ENCODE data around the gene ZNF282.

The ZNF282 gene

DNA sequence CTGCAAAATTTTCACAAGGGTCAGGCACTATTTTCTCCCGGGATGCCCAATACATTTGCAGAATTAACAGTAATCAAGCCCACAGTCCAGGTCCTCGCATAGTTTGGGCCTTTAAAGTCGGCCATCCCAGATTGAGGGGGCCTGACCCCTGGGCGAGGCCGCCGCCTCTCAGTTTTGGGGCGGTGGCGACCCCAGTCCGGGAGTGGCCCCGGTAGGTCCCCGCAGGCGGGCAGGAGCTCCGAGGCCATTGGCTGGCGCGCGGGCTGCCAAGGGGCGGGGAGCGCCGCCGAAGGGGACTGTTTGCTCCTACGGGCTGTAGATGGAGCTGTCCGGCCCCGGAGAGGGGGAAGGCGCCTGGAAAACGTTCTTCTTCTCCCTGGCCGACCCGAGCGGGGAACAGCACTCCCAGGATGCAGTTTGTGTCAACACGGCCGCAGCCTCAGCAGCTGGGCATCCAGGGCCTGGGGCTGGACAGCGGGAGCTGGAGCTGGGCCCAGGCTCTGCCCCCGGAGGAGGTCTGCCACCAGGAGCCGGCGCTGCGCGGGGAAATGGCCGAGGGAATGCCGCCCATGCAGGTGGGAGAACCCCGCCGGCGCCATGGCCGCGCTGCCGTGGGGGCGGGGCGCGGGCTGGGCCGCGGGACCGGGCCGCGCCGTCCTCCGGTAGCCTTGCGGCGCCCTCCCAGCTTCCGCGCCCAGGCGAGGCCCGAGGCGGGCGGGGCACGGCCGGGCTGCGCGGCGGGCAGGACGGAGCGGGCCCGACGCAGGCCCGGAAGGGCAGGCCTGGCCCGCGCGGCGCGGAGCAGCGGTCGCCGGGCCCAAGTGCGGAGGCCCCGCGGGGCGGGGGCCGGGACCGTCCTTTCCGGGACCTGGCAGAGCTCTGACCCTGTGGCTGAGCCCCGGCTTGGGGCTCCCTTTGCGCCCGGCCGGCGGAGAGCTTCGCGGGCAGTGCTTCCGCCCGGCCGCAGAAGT, at the start of gene ZNF282:
Gene ZNF282, plus strand, starts transcription at position 367 of the 971 bp plus-strand sequence. Its CDS starts 44 bp downstream, at position 411.
- FAIRE-seq = no peak

DNA sequence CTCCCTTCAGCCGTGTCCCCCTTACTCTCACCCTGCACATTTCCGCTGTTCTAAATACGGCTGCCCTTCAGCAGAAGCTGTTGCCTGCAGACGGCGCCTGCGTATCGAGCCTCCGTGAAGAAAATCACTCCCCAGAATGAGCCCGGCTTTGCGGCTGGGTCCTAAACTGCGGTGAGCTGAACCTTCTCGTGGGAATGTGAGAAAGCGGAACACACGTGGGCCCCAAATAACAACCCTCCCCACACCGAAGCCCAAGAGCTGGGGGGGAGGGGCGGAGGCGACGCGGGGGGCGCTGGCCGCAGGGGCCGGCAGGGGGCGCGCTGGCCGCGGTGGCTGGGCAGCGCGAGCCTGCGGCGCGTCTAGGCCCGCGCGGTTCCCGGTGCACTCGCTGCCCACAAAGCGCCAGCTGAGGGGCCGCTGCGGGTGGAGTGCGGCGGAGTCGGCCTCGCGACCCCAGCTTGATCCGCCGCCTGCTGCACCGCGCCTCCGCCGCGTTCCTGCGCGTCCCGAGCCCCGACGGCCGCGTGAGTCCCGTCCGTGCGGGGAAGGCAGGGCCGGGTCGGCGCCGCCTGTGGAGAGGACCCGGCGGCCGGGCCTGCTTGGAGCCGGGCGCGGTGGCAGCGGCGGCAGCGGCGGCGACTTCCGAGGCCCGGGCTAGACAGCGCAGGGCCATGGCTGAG, 48.1 kb upstream of the ZNF282 start, which contains the start of gene ZNF398:
Gene ZNF398, plus strand, starts transcription at position 382 of the 680 bp plus-strand sequence. Its CDS starts 290 bp downstream, at position 672.
- FAIRE-seq = no peak

DNA sequence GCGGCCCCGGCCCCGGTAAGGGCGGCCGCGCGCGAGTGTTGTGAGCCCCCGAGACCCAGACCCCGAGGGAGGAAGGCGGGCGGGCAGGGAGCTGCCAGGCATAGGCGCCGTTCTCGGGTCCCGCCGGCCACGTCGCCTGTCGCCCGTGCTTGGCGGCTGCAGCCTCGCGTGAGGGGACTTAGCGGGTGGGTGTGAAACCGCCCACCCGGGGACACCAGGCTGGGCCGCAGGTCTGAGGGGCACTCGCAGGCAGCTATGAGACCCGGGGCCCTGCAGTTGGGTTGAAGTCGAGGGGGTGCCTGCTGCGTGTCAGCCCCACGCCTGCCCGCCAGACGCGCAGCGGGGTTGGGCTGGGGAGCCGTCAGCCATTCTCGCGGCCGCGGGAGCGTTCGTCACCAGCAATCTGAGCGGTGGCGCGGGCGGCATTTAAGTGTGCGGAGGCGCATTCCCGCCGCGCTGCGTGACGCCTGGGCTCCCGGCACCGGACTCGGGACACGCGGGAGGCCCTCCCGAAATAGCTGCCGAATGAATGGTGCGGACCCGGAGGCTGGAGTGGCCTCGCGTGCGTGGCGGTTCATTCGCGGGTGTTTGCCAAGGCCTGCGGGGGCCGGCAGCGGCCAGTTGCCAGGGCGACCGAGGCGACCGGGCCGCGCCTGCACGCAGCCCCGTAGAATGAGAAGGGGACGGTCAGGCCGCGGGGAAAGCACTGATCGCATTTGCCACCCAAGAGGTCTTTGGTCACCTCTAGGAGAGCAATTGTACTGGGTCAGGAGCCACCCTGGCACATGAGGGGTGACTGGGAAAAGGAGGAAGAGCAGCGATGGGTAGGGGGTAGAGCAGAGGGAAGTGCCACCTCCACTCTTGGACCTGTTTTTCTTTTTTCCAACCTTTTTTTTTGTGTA, 47.3 kb upstream of the ZNF282 start:
- no peak for FAIRE-seq

DNA sequence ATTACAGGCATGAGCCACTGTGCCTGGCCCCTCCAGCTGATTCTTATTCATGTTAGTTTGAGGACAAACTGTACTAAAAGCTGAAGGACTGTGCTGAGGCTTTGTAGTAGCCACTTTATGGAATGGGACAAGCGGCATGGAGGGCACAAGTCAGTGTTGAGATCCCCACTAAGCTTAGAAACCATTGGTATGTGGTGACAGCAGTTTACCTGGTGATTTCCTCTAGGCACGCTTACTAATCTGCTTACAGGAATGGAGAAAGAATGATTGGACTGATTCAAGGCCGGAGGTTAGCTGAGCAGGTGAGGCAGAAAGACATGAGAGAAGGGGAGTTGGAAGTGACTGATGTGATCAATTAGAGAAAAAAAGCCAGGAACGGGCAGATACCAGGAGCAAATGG, 44.4 kb upstream of the ZNF282 start:
- FAIRE-seq = no peak

DNA sequence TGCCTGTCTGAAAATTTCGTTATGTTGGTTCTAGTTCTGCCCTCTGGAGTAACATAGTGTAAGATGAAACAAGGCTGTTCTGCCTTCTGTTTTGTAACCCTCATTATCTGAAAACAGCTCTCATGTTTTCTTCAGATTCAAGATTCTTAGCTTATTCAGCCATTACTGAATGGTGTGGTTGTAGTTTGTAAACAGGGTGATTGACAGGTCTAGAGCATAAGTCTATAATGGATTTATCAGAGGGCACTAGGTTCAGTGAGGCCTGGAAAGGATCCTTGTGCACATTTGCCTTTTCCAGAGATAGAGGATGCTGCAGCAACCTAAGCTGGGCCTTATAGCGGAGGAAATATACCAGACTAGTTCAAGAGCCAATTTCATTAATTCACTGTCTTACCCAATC, 42.0 kb upstream of the ZNF282 start:
- no peak for FAIRE-seq

DNA sequence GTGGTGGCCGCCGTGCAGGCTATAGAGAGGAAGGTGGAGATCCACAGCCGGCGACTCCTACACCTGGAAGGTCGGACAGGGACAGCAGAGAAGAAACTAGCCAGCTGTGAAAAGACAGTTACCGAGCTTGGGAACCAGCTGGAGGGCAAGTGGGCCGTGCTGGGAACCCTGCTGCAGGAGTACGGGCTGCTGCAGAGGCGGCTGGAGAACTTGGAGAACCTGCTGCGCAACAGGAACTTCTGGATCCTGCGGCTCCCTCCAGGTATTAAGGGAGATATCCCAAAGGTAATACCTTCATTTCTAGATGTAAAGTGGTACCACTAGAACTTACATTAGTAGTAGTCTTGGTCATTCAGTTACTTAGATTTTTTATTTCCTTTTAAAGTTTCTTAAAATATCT, 41.3 kb upstream of the ZNF282 start:
- no peak for FAIRE-seq

DNA sequence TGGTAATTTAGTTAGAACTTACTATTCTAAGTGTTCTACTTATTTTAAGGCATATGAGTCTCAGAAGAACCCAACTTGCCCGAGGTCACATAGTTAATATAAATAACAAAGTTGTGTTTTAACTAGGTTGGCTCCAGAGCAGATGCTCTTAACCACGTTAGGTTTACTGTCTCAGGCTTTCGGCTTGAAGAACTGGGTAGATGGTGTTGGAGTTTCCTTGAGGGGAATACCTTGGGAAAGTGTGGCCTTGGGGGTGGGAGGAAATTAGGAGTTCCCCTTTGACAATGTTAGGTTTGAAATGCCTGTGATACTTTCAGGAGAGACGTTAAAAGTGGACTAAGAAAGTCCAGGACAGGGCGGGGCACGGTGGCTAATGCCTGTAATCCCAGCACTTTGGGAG, 38.4 kb upstream of the ZNF282 start:
- FAIRE-seq = no peak

DNA sequence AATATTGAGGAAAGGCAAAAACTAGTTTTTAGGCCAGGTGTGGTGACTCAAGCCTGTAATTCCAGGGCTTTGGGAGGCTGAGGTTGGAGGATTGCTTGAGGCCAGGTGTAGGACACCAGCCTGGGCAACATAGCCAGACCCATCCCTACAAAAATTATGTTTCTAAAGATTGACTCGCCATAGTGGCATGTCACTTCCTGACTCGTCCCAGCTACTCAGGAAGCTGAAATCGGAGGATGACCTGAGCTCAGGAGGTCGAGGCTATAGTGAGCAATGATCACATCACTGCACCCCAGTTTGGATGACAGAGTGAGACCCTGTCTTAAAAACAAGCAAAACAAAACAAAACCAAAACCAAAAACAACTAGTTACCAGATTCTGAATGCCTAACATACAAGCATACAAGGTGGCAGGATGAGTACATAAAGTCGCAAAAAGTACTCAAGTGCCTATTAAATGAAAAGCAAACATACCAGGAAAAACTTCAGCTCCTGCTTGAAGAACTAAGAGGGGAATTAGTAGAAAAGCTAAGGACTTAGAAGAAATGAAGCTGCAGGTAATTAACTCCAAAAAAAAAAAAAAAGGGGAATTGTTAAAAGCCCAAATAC, 34.0 kb upstream of the ZNF282 start:
- FAIRE-seq = no peak

DNA sequence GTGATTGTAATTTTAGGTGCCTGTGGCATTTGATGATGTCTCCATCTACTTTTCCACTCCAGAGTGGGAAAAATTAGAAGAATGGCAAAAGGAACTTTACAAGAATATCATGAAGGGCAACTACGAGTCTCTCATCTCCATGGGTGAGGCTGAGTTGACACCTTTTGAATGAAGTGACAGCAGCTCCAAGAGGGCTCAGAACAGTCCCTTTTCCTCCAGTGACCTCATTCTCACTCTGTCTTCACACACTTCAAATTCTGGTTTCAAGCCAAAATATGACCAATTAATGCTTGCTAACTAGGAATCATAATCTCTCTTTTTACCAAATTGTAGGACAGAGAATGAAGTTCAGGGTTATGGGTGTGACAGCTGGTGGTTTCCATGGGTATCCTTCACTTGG, 29.2 kb upstream of the ZNF282 start:
- no peak for FAIRE-seq

DNA sequence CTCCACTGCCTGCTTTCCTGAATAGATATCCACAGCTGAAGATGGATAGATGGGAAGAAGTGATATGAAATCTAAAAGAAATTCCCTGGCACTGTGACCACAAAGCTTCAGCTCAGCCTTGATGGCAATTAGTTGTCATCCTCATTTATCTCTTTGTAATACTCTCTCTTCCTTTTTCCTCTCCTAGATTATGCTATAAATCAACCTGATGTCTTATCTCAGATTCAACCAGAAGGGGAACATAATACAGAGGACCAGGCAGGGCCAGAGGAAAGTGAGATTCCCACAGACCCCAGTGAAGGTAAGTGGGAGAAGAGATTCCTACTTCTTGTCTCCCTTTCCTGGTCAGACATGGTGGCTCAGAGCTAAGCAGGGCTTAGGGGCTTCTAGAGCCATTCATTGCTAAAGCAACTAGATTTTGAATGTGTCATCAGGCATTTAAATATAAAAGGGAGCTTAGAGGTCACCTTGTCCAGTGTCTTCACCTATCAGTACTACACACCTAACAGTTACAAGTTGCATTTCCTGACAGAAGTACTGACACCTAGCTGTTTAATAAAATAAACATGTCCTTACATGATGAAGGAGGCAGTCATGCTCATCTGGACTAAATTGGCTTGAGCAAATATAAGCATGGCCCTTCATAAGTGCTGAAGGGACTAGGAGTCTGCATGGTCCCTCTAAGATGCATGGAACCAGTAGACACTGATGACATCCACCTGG, 28.6 kb upstream of the ZNF282 start:
- FAIRE-seq = no peak

DNA sequence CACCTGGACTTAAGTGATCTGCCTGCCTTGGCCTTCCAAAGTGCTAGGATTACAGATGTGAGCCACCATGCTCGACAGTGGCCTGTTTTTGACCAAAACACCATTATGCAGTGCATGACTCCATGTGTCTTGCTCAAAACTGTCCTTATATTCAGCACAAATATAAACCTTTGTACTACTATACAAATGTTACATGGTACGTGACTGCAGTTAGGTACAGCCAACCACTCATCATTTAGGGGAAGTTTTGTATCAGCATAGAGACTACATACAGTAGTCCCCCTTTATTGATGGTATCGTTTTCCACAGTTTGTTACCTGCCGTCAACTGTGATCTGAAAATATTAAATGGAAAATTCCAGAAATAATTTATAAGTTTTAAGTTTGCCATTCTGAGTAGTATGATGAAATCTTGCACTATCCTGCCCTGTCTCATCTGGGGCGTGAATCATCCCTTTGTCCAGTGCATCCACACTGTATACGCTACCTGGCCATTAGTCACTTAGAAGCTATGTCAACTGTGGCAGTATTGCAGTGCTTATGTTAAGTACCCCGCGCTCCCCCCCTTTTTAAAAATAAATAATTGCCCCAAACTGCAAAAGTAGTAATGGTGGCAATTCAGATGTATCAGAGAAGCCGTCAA, 23.3 kb upstream of the ZNF282 start:
- FAIRE-seq = no peak

DNA sequence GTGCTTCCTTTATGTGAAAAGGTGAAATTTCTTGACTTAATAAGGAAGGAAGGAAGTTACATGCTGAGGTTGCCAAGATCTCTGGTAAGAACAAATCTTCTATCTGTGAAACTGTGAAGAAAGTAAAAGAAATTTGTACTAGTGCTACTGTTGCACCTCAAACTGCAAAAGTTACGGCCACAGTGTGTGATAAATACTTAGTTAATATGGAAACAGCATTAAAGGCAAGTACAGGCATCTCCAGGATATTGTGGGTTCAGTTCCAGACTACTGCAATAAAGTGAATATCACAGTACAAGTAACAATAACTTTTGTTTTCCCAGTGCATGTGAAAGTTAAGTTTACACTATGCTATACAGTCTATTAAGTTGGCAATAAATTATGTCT, 22.8 kb upstream of the ZNF282 start:
- FAIRE-seq = no peak

DNA sequence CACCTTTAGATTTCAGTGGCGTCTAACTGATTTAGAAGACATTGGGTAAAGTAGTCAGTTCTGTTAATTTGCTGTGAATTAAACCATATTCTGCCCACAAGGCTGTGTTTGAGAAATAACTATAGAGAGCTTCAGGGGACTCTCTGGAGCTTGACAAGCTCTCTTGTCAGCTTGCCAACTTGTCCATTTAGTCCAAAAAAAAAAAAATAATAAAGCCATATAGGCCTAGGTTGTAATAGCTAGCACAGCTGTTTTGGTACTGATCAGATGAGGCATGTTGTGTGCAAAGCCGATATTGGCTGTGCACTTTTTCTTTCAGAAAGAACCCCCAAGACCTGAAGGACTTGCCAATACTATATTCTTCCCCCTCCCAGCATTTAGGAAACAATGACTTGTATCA, 20.2 kb upstream of the ZNF282 start:
- no peak for FAIRE-seq

DNA sequence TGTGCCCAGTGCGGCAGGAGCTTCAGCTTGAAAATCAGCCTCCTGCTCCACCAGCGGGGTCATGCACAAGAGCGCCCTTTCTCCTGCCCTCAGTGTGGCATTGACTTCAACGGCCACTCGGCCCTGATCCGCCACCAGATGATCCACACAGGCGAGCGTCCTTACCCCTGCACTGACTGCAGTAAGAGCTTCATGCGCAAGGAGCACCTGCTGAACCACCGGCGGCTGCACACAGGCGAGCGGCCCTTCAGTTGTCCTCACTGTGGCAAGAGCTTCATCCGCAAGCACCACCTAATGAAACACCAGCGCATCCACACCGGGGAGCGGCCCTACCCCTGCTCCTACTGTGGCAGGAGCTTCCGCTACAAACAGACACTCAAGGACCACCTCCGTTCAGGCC, 16.1 kb upstream of the ZNF282 start:
- FAIRE-seq = no peak

DNA sequence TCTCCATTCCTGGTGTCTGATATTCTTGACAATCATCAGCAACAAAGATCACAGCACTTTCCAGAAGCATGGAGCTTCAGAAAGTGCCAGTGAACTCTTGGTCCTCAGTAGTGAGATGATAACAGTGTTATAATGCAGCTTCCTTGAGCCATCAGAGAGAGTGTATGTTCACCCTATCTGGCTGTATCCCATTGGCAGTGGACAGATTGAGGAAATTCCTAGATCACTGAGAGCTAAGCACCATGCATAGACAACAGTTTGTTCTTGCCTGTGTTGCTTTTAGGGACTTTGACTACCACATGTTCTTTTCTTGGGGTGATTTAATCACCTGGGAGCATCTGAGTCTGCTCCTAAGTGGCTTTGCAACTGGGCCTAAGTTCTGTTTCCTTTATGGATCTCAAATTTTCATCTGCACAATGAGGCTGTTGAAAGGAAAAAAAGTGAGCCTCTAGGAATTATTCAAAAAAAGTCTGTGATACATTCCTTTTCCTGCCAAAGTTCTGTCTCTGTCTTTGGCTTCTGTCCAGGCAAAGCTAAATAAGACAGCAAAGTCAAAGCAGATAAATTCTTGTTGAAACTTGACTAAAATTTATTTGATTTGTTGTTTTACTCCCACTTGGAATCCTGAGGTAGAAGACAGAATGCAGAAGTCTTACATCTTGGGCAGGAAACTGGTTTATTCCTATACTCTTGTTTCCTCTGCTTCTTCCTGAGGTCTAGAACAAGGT, 14.5 kb upstream of the ZNF282 start:
- FAIRE-seq = no peak

DNA sequence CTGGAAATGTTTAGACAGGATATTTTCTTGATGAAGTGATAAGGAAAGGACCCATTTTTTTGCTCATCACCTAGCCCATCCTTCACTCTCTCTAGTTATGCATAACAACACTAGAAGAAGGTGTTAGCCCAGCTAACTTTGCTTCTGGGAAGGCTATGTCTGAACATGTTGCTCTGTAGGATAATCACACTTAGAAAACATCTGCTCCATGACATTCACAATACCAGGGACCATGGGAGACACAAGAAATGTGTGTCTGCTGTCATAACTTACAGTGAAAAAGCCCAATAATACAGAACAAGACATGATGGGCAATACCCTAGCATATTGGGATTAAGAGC, 13.9 kb upstream of the ZNF282 start:
- no peak for FAIRE-seq

DNA sequence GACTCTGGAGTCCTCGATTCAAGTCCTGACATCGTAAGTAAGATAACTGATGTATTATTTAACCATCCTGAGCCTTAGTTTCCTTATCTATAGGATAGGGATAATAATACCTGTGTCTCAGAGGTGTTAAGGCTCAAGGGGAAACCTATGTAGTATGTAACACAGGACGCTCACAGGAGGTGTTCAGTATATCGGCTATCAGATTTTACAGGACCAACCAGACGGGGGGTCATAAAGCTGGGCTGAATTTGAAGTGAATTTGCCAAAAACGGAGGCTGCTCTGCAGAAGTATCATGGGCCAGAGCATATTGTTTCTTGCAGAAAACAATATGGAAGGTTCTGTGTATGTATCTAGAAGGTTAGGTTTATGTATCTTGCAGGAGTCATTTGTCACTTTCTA, 11.1 kb upstream of the ZNF282 start:
- no peak for FAIRE-seq

DNA sequence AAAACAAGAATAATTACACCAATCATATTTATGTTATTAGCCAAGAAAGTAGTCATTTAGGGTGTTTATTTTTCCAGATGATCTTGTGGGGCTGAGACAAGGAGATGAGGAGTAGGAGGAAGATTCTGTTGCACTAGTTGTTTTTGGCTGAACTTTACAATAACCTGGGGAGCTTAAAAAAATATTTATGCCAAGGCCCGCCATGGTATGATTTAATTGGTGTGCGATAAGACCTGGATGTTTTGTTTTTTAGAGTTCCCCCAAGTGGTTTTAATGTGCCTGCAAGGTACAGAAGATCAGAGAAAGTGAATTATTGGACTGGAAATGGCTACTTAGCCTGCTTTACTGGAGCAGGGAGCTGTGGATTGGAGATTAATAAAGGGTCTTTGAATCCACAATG, 7.1 kb upstream of the ZNF282 start:
- no peak for FAIRE-seq

DNA sequence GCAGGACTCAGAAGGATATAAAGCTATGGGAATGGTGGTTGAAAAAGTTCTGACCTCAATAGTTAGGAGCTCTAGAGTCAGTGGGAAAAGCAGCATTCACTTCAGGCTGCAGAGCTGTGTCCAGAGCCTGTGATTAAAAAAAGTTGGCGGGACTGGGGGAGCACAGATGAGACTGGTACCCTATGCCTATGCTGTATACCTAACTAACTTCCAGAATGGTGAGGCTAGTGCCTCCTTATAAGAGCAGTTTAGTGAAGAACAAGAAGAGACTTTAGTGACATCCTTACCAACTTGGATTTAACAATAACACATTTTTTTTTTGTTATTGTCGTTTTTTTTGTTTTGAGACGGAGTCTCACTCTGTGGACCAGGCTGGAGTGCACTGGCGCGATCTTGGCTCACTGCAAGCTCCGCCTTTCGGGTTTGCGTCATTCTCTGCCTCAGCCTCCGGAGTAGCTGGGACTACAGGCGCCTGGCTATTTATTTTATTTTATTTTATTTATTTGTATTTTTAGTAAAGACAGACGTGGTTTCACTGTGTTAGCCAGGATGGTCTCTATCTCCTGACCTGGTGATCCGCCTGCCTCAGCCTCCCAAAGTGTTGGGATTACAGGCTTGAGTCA, 6.6 kb upstream of the ZNF282 start:
- FAIRE-seq = no peak

DNA sequence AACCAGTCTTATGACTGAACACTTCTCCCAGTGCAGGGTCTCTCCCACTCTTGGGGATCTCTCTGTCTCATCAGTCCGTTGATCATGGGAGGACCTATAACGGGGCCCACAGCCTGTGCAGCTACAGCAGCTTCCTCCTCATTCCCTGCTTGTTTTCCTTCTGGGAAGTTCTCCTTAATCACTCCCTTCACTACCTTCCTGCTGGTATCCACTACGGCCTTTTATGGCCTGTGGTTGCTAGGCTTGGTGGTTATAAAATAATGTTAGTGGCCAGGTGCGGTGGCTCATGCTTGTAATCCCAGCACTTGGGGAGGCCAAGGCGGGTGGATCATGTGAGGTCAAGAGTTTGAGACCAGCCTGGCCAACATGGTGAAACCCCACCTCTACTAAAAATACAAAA, 3.5 kb upstream of the ZNF282 start:
- FAIRE-seq = no peak

Data from G401.6 (cell line).